ENCODE measurements around the gene RPP25. TPM values are rescaled to one million over a fixed set of nuclear protein-coding genes. Genes with fewer than 3 reads are reported as not detected.

The RPP25 gene
- total RNA-seq, 1 experiment from 2014 or later = 22.5 TPM

- no peak within 1 kb of the TSS for H3K27ac ChIP-seq (ENCODE audit: low read depth, low read length, poor library complexity, severe bottlenecking)
- H3K9me3 ChIP-seq (ENCODE audit: low read depth, low read length, poor library complexity, severe bottlenecking) = no peaks in the 10 kb centered on the region
- peak within 1 kb of the TSS; percentile 60 for H3K4me3 ChIP-seq (ENCODE audit: low read depth, low read length, poor library complexity, severe bottlenecking)
- ChIA-PET POLR2A (ENCODE audit: low non-redundant PET) (no interaction called here), CTCF (no interaction called here)
- H3K4me1 ChIP-seq (ENCODE audit: insufficient read depth, low read length, poor library complexity, severe bottlenecking) = peaks cover 5% of the 10 kb centered on the region
- intact Hi-C loops (cut with micrococcal nuclease; ENCODE audit: unreplicated experiment) = no loop called here
- BruUV-seq (replicated peaks) = no TSS peak
- no peaks in the 10 kb centered on the region for H3K36me3 ChIP-seq (ENCODE audit: insufficient read depth, low read length, poor library complexity, severe bottlenecking)
- H3K27me3 ChIP-seq (replicated peaks; ENCODE audit: insufficient read depth, low read depth, low read length, poor library complexity) = peaks cover 11% of the 10 kb centered on the region
- DNase-seq (ENCODE audit: low spot score) = peak; percentile 95
- no peak for TF ChIP-seq CTCF (conservative IDR thresholded peaks at IDR 0.05; ENCODE audit: low read depth, low read length)
- TF ChIP-seq EZH2 (IDR thresholded peaks at IDR 0.05; ENCODE audit: borderline replicate concordance, low read depth, low read length, poor library complexity, severe bottlenecking) = no peak
Measured at GRCh38 chr15:74995182-74995778, 38.7 kb upstream of the RPP25 start, which contains the start of gene SCAMP5. TSS of gene SCAMP5 (plus strand) at chr15:74995563. CDS start at chr15:75011840, 16,277 bp downstream.

GRCh38 chr15:74994685-74995084, 38.1 kb upstream of the RPP25 start:
- no peak for TF ChIP-seq CTCF (conservative IDR thresholded peaks at IDR 0.05; ENCODE audit: low read depth, low read length)
- TF ChIP-seq EZH2 (IDR thresholded peaks at IDR 0.05; ENCODE audit: borderline replicate concordance, low read depth, low read length, poor library complexity, severe bottlenecking) = no peak
- ChIA-PET CTCF (no interaction called here), POLR2A (ENCODE audit: low non-redundant PET) (no interaction called here)
- peak overlapping the region; percentile 60 for H3K4me3 ChIP-seq (ENCODE audit: low read depth, low read length, poor library complexity, severe bottlenecking)
- no peak for DNase-seq (ENCODE audit: low spot score)
- intact Hi-C loops (cut with micrococcal nuclease; ENCODE audit: unreplicated experiment) = no loop called here
- no TSS peak for BruUV-seq (replicated peaks)
- no peak overlapping the region for H3K27ac ChIP-seq (ENCODE audit: low read depth, low read length, poor library complexity, severe bottlenecking)
- peaks cover 11% of the 10 kb centered on the region for H3K27me3 ChIP-seq (replicated peaks; ENCODE audit: insufficient read depth, low read depth, low read length, poor library complexity)
- H3K4me1 ChIP-seq (ENCODE audit: insufficient read depth, low read length, poor library complexity, severe bottlenecking) = peaks cover 5% of the 10 kb centered on the region
- no peaks in the 10 kb centered on the region for H3K36me3 ChIP-seq (ENCODE audit: insufficient read depth, low read length, poor library complexity, severe bottlenecking)
- H3K9me3 ChIP-seq (ENCODE audit: low read depth, low read length, poor library complexity, severe bottlenecking) = no peaks in the 10 kb centered on the region

- Histone ChIP-seq H3K4me1 (ENCODE audit: insufficient read depth, low read length, poor library complexity, severe bottlenecking) (peaks cover 5% of the 10 kb centered on the region), H3K27ac (ENCODE audit: low read depth, low read length, poor library complexity, severe bottlenecking) (no peak overlapping the region), H3K9me3 (ENCODE audit: low read depth, low read length, poor library complexity, severe bottlenecking) (no peaks in the 10 kb centered on the region), H3K4me3 (ENCODE audit: low read depth, low read length, poor library complexity, severe bottlenecking) (no peak overlapping the region), H3K36me3 (ENCODE audit: insufficient read depth, low read length, poor library complexity, severe bottlenecking) (no peaks in the 10 kb centered on the region), H3K27me3 (replicated peaks; ENCODE audit: insufficient read depth, low read depth, low read length, poor library complexity) (peaks cover 11% of the 10 kb centered on the region)
- POLR2A ChIA-PET (ENCODE audit: low non-redundant PET) = no interaction called here
- intact Hi-C loops (cut with micrococcal nuclease; ENCODE audit: unreplicated experiment) = no loop called here
- no TSS peak for BruUV-seq (replicated peaks)
- TF ChIP-seq EZH2 (IDR thresholded peaks at IDR 0.05; ENCODE audit: borderline replicate concordance, low read depth, low read length, poor library complexity, severe bottlenecking) = no peak
- CTCF ChIA-PET = no interaction called here
- DNase-seq (ENCODE audit: low spot score) = no peak
Measured at GRCh38 chr15:74994236-74994635, 37.7 kb upstream of the RPP25 start.

- intact Hi-C loops (cut with micrococcal nuclease; ENCODE audit: unreplicated experiment) = no loop called here
- CTCF ChIA-PET = no interaction called here
- H3K4me1 ChIP-seq (ENCODE audit: insufficient read depth, low read length, poor library complexity, severe bottlenecking) = peaks cover 5% of the 10 kb centered on the region
- TF ChIP-seq CTCF (conservative IDR thresholded peaks at IDR 0.05; ENCODE audit: low read depth, low read length) (no peak), EZH2 (IDR thresholded peaks at IDR 0.05; ENCODE audit: borderline replicate concordance, low read depth, low read length, poor library complexity, severe bottlenecking) (no peak)
- H3K27ac ChIP-seq (ENCODE audit: low read depth, low read length, poor library complexity, severe bottlenecking) = no peak overlapping the region
- peaks cover 11% of the 10 kb centered on the region for H3K27me3 ChIP-seq (replicated peaks; ENCODE audit: insufficient read depth, low read depth, low read length, poor library complexity)
- no peaks in the 10 kb centered on the region for H3K9me3 ChIP-seq (ENCODE audit: low read depth, low read length, poor library complexity, severe bottlenecking)
- no TSS peak for BruUV-seq (replicated peaks)
- DNase-seq (ENCODE audit: low spot score) = no peak
- no peaks in the 10 kb centered on the region for H3K36me3 ChIP-seq (ENCODE audit: insufficient read depth, low read length, poor library complexity, severe bottlenecking)
- H3K4me3 ChIP-seq (ENCODE audit: low read depth, low read length, poor library complexity, severe bottlenecking) = no peak overlapping the region
- POLR2A ChIA-PET (ENCODE audit: low non-redundant PET) = no interaction called here
Measured at GRCh38 chr15:74992619-74993018, 36.0 kb upstream of the RPP25 start.

Data from A673 (cell line).